Lower lobe of right lung (tissue), 2 donors: ENCODE results near the gene TRPC6. TPM values are rescaled to one million over a fixed set of nuclear protein-coding genes. Genes with fewer than 3 reads are reported as not detected.

ENCODE experiments used
- ATAC-seq, 2 donors: fragments of 200-7000 bp; cut with Tn5 transposase; one replicate each; pipeline ENCODE4 v1.9.1; 2020 to 2022; ENCODE audit warnings: mild to moderate bottlenecking in 2 of 2, moderate library complexity in 2 of 2
- DNase-seq: peaks from one replicate; pipeline ENCODE4 v3.0.0-alpha.2; 2020
- H3K27ac ChIP-seq: fragments of 200-600 bp; one replicate; pipeline ENCODE4 v1.8.0; 2022
- H3K27me3 ChIP-seq: fragments of 200-600 bp; one replicate; pipeline ENCODE4 v1.8.0; 2022; ENCODE audit warnings: low read depth
- H3K36me3 ChIP-seq: fragments of 200-600 bp; one replicate; pipeline ENCODE4 v1.8.0; 2022; ENCODE audit warnings: mild to moderate bottlenecking
- H3K4me1 ChIP-seq: fragments of 200-600 bp; one replicate; pipeline ENCODE4 v1.8.0; 2022
- H3K4me3 ChIP-seq: fragments of 200-600 bp; one replicate; pipeline ENCODE4 v1.8.0; 2022; ENCODE audit warnings: mild to moderate bottlenecking
- H3K9me3 ChIP-seq: fragments of 200-600 bp; one replicate; pipeline ENCODE4 v1.8.0; 2022
- CTCF ChIP-seq: fragments of 200-600 bp; IDR thresholded peaks from one replicate; pipeline ENCODE4 v1.8.0; 2022; ENCODE audit warnings: antibody characterized with exemption, mild to moderate bottlenecking
- intact Hi-C: fragments of 100-400 bp; cut with DNase I; formaldehyde crosslinking; loops from one replicate; pipeline ENCODE4 v1.11.0; 2022
- long read RNA-seq: library from polyadenylated mRNA; unstranded; transcript quantifications from one replicate; pipeline ENCODE4 v2.0.0, GENCODE V29; 2021
- total RNA-seq: library from RNA; stranded (reverse); fragmentation: NEBNext Ultra II Directional; extraction: Animal tissue kit (Norgen Biotek cat#: 25700); gene quantifications from one replicate; pipeline ENCODE4 v1.2.1, GENCODE V29; 2021
- donor health status: DM: no; HTN: yes; CAD: no; lungs with severe emphysema.

TRPC6 gene
- 13.9 TPM for total RNA-seq
- long read RNA-seq, full-length matches to known transcripts = 27 of 41 reads
- long read RNA-seq, partial matches to known transcripts = 4 of 41 reads
- long read RNA-seq, other reads (novel, unspliced or antisense) = 10 of 41 reads

GRCh38 chr11:101583251-101584128 lies at the start of gene TRPC6:
Gene TRPC6, minus strand, starts transcription at chr11:101584007. Its CDS starts 504 bp downstream, at chr11:101583503.
- intact Hi-C loops = no loop called here
- peak within 1 kb of the TSS; percentile 76 for H3K27ac ChIP-seq
- ATAC-seq (peak; percentile 78 to 79), DNase-seq (peak; percentile 43)
- H3K4me3 ChIP-seq = peak within 1 kb of the TSS; percentile 57
- H3K27me3 ChIP-seq = peaks cover 22% of the 10 kb centered on the region
- H3K4me1 ChIP-seq = no peaks in the 10 kb centered on the region
- H3K36me3 ChIP-seq = no peaks in the 10 kb centered on the region
- TF ChIP-seq CTCF = no peak
- no peaks in the 10 kb centered on the region for H3K9me3 ChIP-seq

GRCh38 chr11:101620026-101620425 lies 36.2 kb upstream of the TRPC6 start:
- no peaks in the 10 kb centered on the region for H3K4me1 ChIP-seq
- DNase-seq (no peak), ATAC-seq (no peak)
- no peaks in the 10 kb centered on the region for H3K27me3 ChIP-seq
- no peak for TF ChIP-seq CTCF
- H3K27ac ChIP-seq = no peak overlapping the region
- no peak overlapping the region for H3K4me3 ChIP-seq
- no peaks in the 10 kb centered on the region for H3K36me3 ChIP-seq
- intact Hi-C loops = no loop called here
- no peaks in the 10 kb centered on the region for H3K9me3 ChIP-seq

GRCh38 chr11:101618709-101619108 lies 34.9 kb upstream of the TRPC6 start:
- Histone ChIP-seq H3K27ac (no peak overlapping the region), H3K27me3 (no peaks in the 10 kb centered on the region), H3K9me3 (no peaks in the 10 kb centered on the region), H3K4me1 (no peaks in the 10 kb centered on the region), H3K4me3 (no peak overlapping the region), H3K36me3 (no peaks in the 10 kb centered on the region)
- ATAC-seq (no peak), DNase-seq (no peak)
- intact Hi-C loops = no loop called here
- no peak for TF ChIP-seq CTCF

GRCh38 chr11:101617735-101618332 lies 34.0 kb upstream of the TRPC6 start:
- intact Hi-C loops = no loop called here
- ATAC-seq (no peak), DNase-seq (no peak)
- no peak for TF ChIP-seq CTCF
- no peaks in the 10 kb centered on the region for H3K36me3 ChIP-seq
- H3K4me3 ChIP-seq = no peak overlapping the region
- H3K4me1 ChIP-seq = no peaks in the 10 kb centered on the region
- H3K27me3 ChIP-seq = no peaks in the 10 kb centered on the region
- H3K9me3 ChIP-seq = no peaks in the 10 kb centered on the region
- H3K27ac ChIP-seq = no peak overlapping the region

- intact Hi-C loops = no loop called here
- Histone ChIP-seq H3K4me3 (no peak overlapping the region), H3K36me3 (no peaks in the 10 kb centered on the region), H3K27ac (no peak overlapping the region), H3K9me3 (no peaks in the 10 kb centered on the region), H3K27me3 (no peaks in the 10 kb centered on the region), H3K4me1 (no peaks in the 10 kb centered on the region)
- DNase-seq (no peak), ATAC-seq (no peak)
- TF ChIP-seq CTCF = no peak
Measured at GRCh38 chr11:101612481-101612880, 28.7 kb upstream of the TRPC6 start.
